ENCODE results near the gene ZNF229.
"Not testable (repeated sequence)": the region's sequence is repeated elsewhere in the genome, so short reads cannot be mapped to it uniquely, and the experiment has no call there.

The ZNF229 gene

GRCh38 chr19:44447916-44448674 lies at the start of gene ZNF229:
Gene ZNF229, minus strand, starts transcription at chr19:44448472. Its CDS starts 5,625 bp downstream, at chr19:44442847.
- in situ Hi-C loops (cut with MboI; ENCODE audit: low sequenced_read_pairs) = no loop called here

GRCh38 chr19:44496711-44497110 lies 48.4 kb upstream of the ZNF229 start:
- in situ Hi-C loops (cut with MboI; ENCODE audit: low sequenced_read_pairs) = no loop called here

- in situ Hi-C loops (cut with MboI; ENCODE audit: low sequenced_read_pairs) = no loop called here
Measured at GRCh38 chr19:44476559-44477408, 28.5 kb upstream of the ZNF229 start.

- in situ Hi-C loops (cut with MboI; ENCODE audit: low sequenced_read_pairs) = not testable (repeated sequence)
Measured at GRCh38 chr19:44468730-44469129, 20.5 kb upstream of the ZNF229 start.

- in situ Hi-C loops (cut with MboI; ENCODE audit: low sequenced_read_pairs) = not testable (repeated sequence)
Measured at GRCh38 chr19:44462600-44463286, 14.5 kb upstream of the ZNF229 start.

GRCh38 chr19:44456016-44456415 lies 7.7 kb upstream of the ZNF229 start:
- in situ Hi-C loops (cut with MboI; ENCODE audit: low sequenced_read_pairs) = not testable (repeated sequence)

- in situ Hi-C loops (cut with MboI; ENCODE audit: low sequenced_read_pairs) = no loop called here
Measured at GRCh38 chr19:44455100-44455499, 6.8 kb upstream of the ZNF229 start.

- in situ Hi-C loops (cut with MboI; ENCODE audit: low sequenced_read_pairs) = no loop called here
Measured at GRCh38 chr19:44452367-44452766, 4.1 kb upstream of the ZNF229 start.

- in situ Hi-C loops (cut with MboI; ENCODE audit: low sequenced_read_pairs) = no loop called here
Measured at GRCh38 chr19:44451687-44452086, 3.4 kb upstream of the ZNF229 start.

GRCh38 chr19:44438441-44438840 lies 9.8 kb downstream of the ZNF229 start:
- in situ Hi-C loops (cut with MboI; ENCODE audit: low sequenced_read_pairs) = no loop called here

GRCh38 chr19:44435441-44435840 lies 12.8 kb downstream of the ZNF229 start:
- in situ Hi-C loops (cut with MboI; ENCODE audit: low sequenced_read_pairs) = no loop called here

GRCh38 chr19:44430956-44431355 lies 17.3 kb downstream of the ZNF229 start:
- in situ Hi-C loops (cut with MboI; ENCODE audit: low sequenced_read_pairs) = no loop called here

GRCh38 chr19:44415553-44415952 lies 32.7 kb downstream of the ZNF229 start:
- in situ Hi-C loops (cut with MboI; ENCODE audit: low sequenced_read_pairs) = not testable (repeated sequence)

- in situ Hi-C loops (cut with MboI; ENCODE audit: low sequenced_read_pairs) = no loop called here
Measured at GRCh38 chr19:44401139-44402115, 46.8 kb downstream of the ZNF229 start, which contains the start of gene ZNF285. Gene ZNF285, minus strand, starts transcription at chr19:44401608. Its CDS starts 4,395 bp downstream, at chr19:44397213.

- in situ Hi-C loops (cut with MboI; ENCODE audit: low sequenced_read_pairs) = not testable (repeated sequence)
Measured at GRCh38 chr19:44389268-44389667, 59.0 kb downstream of the ZNF229 start.

All from hTERT RPE-1 (cell line).